ENCODE measurements around the gene THOP1. TPM values are rescaled to one million over a fixed set of nuclear protein-coding genes. Genes with fewer than 3 reads are reported as not detected.

The THOP1 gene
- total RNA-seq, 2 donors from 2014 or later, result 33.9 to 45.8 TPM

DNA sequence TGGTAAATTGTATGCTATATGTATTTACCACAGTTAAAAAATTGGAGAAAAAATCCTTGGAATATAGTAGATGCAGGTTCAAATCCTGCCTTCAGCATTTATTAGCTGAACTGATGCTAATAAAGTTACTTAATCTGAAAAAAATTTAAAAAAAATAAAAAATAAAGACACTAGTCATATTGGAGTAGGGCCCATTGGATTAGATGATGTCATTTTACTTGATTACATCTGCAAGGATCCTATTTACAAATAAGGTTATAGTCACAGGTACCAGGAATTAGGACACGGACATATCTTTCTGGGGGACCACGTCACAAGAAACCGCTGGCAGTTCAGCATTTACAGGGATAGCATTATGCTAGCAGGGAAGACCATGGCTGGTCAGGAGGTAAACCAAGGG is 62.2 kb downstream of the THOP1 start:
- Histone ChIP-seq H3K27ac (no peak overlapping the region), H3K9me3 (peaks cover 11 to 46% of the 10 kb centered on the region in 2 donors), H3K4me3 (no peak overlapping the region), H3K4me1 (peaks cover 0 to 13% of the 10 kb centered on the region in 2 donors), H3K27me3 (no peaks in the 10 kb centered on the region), H3K36me3 (peaks cover 29% of the 10 kb centered on the region)
- TF ChIP-seq, protein P1, sequence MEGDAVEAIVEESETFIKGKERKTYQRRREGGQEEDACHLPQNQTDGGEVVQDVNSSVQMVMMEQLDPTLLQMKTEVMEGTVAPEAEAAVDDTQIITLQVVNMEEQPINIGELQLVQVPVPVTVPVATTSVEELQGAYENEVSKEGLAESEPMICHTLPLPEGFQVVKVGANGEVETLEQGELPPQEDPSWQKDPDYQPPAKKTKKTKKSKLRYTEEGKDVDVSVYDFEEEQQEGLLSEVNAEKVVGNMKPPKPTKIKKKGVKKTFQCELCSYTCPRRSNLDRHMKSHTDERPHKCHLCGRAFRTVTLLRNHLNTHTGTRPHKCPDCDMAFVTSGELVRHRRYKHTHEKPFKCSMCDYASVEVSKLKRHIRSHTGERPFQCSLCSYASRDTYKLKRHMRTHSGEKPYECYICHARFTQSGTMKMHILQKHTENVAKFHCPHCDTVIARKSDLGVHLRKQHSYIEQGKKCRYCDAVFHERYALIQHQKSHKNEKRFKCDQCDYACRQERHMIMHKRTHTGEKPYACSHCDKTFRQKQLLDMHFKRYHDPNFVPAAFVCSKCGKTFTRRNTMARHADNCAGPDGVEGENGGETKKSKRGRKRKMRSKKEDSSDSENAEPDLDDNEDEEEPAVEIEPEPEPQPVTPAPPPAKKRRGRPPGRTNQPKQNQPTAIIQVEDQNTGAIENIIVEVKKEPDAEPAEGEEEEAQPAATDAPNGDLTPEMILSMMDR (IDR thresholded peaks at IDR 0.05), result no peak
- no peak for DNase-seq (ENCODE audit: low spot score)

DNA sequence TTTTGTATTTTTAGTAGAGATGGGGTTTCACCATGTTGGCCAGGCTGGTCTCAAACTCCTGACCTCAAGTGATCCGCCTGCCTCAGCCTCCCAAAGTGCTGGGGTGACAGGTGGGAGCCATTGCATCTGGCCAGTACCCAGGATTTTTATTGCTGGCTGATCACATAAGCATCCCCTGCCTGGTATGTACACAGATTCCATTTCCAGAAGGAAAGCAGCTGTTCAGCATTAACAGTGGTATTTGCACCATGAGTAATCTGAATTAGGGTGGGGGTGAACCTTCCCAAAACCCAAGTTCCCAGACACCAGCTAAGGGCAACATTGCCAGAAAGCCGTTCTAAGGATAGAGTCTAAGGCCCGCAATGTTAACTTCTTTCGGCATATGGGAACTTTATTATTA is 63.3 kb downstream of the THOP1 start:
- no peaks in the 10 kb centered on the region for H3K27me3 ChIP-seq
- H3K27ac ChIP-seq, result no peak overlapping the region
- no peak for DNase-seq (ENCODE audit: low spot score)
- H3K36me3 ChIP-seq, result peaks cover 40% of the 10 kb centered on the region
- TF ChIP-seq, protein P1 (IDR thresholded peaks at IDR 0.05), result no peak
- peaks cover 22 to 57% of the 10 kb centered on the region in 2 donors for H3K9me3 ChIP-seq
- H3K4me3 ChIP-seq, result no peak overlapping the region
- peaks cover 0 to 9% of the 10 kb centered on the region in 2 donors for H3K4me1 ChIP-seq

DNA sequence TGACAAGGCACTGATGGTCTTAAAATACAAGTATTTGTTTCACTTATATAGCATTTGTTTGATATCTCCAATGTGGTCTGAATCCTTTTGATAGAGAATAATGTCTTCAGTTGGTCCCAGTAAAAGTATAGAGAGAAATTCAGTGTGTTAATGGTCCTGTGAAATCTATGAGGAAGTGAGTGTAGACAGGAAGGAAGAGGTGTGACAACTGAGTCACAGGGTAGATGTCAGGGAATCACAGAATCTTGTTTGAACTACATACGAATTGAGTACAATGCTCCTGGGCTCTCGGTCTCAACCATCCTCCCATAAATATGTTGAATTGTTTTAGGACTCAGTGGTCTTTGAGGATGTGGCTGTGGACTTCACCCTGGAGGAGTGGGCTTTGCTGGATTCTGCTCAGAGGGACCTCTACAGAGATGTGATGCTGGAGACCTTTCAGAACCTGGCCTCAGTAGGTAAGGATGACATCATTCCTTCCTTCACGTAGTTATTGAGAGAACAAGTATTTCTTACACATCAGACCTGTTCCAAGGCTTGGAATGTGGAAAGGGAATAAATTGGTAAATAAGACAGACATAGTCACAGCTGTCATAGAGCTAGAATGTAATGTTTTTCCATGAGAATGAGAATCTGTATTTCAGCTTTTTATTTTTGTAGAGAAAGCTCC is 65.1 kb downstream of the THOP1 start:
- peaks cover 0 to 9% of the 10 kb centered on the region in 2 donors for H3K4me1 ChIP-seq
- H3K27ac ChIP-seq, result no peak overlapping the region
- DNase-seq (ENCODE audit: low spot score), result no peak
- TF ChIP-seq, protein P1 (IDR thresholded peaks at IDR 0.05), result no peak
- H3K36me3 ChIP-seq, result peaks cover 50% of the 10 kb centered on the region
- no peaks in the 10 kb centered on the region for H3K27me3 ChIP-seq
- H3K4me3 ChIP-seq, result no peak overlapping the region
- H3K9me3 ChIP-seq, result peaks cover 24 to 75% of the 10 kb centered on the region in 2 donors

DNA sequence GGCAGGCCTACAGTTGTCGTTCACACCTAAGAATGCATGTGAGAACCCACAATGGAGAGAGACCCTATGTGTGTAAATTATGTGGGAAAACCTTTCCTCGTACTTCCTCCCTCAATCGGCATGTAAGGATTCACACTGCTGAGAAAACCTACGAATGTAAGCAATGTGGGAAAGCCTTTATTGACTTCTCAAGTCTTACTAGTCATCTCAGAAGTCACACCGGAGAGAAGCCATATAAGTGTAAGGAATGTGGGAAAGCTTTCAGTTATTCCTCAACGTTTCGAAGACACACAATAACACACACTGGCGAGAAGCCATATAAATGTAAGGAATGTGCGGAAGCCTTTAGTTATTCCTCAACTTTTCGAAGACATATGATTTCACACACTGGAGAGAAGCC is 67.3 kb downstream of the THOP1 start:
- Histone ChIP-seq H3K27ac (no peak overlapping the region), H3K27me3 (no peaks in the 10 kb centered on the region), H3K4me3 (no peak overlapping the region), H3K4me1 (no peaks in the 10 kb centered on the region), H3K36me3 (peaks cover 51% of the 10 kb centered on the region), H3K9me3 (peaks cover 33 to 97% of the 10 kb centered on the region in 2 donors)
- DNase-seq (ENCODE audit: low spot score), result no peak
- TF ChIP-seq, protein P1 (IDR thresholded peaks at IDR 0.05), result no peak

DNA sequence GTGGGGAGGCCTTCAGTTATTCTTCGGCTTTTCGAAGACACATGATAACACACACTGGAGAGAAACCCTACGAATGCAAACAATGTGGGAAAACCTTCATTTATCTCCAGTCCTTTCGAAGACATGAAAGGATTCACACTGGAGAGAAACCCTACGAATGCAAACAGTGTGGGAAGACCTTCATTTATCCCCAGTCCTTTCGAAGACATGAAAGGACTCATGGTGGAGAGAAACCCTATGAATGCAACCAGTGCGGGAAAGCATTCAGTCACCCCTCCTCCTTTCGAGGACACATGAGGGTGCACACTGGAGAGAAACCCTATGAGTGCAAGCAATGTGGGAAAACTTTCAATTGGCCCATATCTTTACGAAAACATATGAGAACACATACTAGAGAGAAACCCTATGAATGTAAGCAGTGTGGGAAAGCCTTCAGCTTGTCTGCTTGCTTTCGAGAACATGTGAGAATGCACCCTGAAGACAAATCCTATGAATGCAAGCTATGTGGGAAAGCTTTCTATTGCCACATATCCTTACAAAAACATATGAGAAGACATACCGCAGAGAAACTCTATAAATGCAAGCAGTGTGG is 67.8 kb downstream of the THOP1 start:
- Histone ChIP-seq H3K9me3 (peaks cover 38 to 100% of the 10 kb centered on the region in 2 donors), H3K36me3 (peaks cover 51% of the 10 kb centered on the region)
- TF ChIP-seq, protein P1 (IDR thresholded peaks at IDR 0.05), result no peak

More for the DNA sequence above, 67.8 kb downstream of the THOP1 start:
- no peak for DNase-seq (ENCODE audit: low spot score)
- Histone ChIP-seq H3K4me1 (no peaks in the 10 kb centered on the region), H3K4me3 (no peak overlapping the region), H3K27ac (no peak overlapping the region), H3K27me3 (no peaks in the 10 kb centered on the region)
